ENCODE data around the gene ACSBG1. TPM values are rescaled to one million over a fixed set of nuclear protein-coding genes. Genes with fewer than 3 reads are reported as not detected.

Gene ACSBG1
- total and polyA plus RNA-seq, 2 of the 8 experiments (the other 6 are each of a cell fraction or from before 2014, with no cell fraction given), result 5.4 to 7.1 TPM

DNA sequence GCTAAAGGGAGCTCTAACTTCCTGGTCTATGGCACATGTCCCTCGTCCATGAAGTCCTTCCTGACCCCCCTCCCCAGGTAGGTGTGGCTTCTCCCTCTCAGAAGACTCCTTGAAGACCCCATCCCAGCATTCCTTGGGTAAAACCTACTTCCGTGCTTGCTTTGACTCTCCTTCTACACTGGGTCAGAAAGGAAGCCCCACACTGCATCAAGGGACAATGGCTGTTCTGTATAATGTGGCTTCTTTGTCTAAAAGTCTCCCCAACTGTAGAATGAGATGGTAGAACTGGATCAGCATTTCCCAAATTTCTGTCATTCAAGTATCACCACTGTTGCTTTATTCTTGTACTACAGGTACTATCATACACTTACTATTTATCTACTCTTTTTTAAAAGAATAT, 26.1 kb upstream of the ACSBG1 start (continued):
- TF ChIP-seq SIN3A (conservative IDR thresholded peaks at IDR 0.05 in 1 of 2, IDR thresholded peaks at IDR 0.05 in 1 of 2; ENCODE audit: low read depth in 1 of 2, low read length in 2 of 2) (no peak), CBX5 (IDR thresholded peaks at IDR 0.05; ENCODE audit: low read depth, low read length) (no peak)

Measured in H1 (cell line).